SK-N-SH treated with all-trans-retinoic acid at 6 μM for 48 hours (cell line): Measurements from ENCODE around the gene RIMS3.
"Not testable (repeated sequence)": the region's sequence is repeated elsewhere in the genome, so short reads cannot be mapped to it uniquely, and the experiment has no call there.

Experiments used
- ATAC-seq: fragments of 200-7000 bp; cut with Tn5 transposase; 3 replicates; pipeline ENCODE4 v1.9.1; 2020; ENCODE audit warnings: mild to moderate bottlenecking, moderate library complexity
- ARNTL ChIP-seq: fragments of 450-650 bp; formaldehyde crosslinking; IDR thresholded peaks from 2 replicates; pipeline ENCODE4 v1.5.0; 2020; ENCODE audit warnings: low read depth, mild to moderate bottlenecking, moderate library complexity, borderline replicate concordance
- BACH2 ChIP-seq: fragments of 250-450 bp; sonication (Bioruptor Pico); IDR thresholded peaks from 2 replicates; pipeline ENCODE4 v1.9.0; 2021; ENCODE audit warnings: mild to moderate bottlenecking, borderline replicate concordance
- CSDC2 ChIP-seq: fragments of 250-450 bp; sonication (Bioruptor Pico); IDR thresholded peaks from 2 replicates; pipeline ENCODE4 v1.5.0; 2020; ENCODE audit warnings: mild to moderate bottlenecking, moderate library complexity
- ESRRG ChIP-seq: fragments of 250-450 bp; sonication (Bioruptor Pico); IDR thresholded peaks from 2 replicates; pipeline ENCODE4 v1.6.1; 2021; ENCODE audit warnings: mild to moderate bottlenecking
- GLIS3 ChIP-seq: fragments of 250-450 bp; sonication (Bioruptor Pico); IDR thresholded peaks from 2 replicates; pipeline ENCODE4 v1.5.0; 2020; ENCODE audit warnings: mild to moderate bottlenecking, moderate library complexity
- ISL1 ChIP-seq: fragments of 250-450 bp; sonication (Bioruptor Pico); IDR thresholded peaks from 2 replicates; pipeline ENCODE4 v2.1.2; 2022; ENCODE audit warnings: mild to moderate bottlenecking, moderate library complexity
- OSR1 ChIP-seq: fragments of 250-450 bp; sonication (Bioruptor Pico); IDR thresholded peaks from 2 replicates; pipeline ENCODE4 v1.8.0; 2022; ENCODE audit warnings: moderate library complexity, mild to moderate bottlenecking, inconsistent platforms
- PPARA ChIP-seq: fragments of 250-450 bp; sonication (Bioruptor Pico); IDR thresholded peaks from 2 replicates; pipeline ENCODE4 v1.5.0; 2020; ENCODE audit warnings: mild to moderate bottlenecking, borderline replicate concordance
- RARB ChIP-seq: fragments of 250-450 bp; sonication (Bioruptor Pico); IDR thresholded peaks from 2 replicates; pipeline ENCODE4 v1.8.0; 2021; ENCODE audit warnings: mild to moderate bottlenecking, moderate library complexity
- SNAI2 ChIP-seq: fragments of 250-450 bp; sonication (Bioruptor Pico); IDR thresholded peaks from 2 replicates; pipeline ENCODE4 v1.5.0; 2020; ENCODE audit warnings: mild to moderate bottlenecking, moderate library complexity
- TCF4 ChIP-seq: fragments of 250-450 bp; sonication (Bioruptor Pico); IDR thresholded peaks from 2 replicates; pipeline ENCODE4 v1.8.0; 2021; ENCODE audit warnings: mild to moderate bottlenecking, moderate library complexity, borderline replicate concordance
- TOX ChIP-seq: fragments of 250-450 bp; sonication (Bioruptor Pico); IDR thresholded peaks from 2 replicates; pipeline ENCODE4 v1.8.0; 2021; ENCODE audit warnings: mild to moderate bottlenecking, moderate library complexity, borderline replicate concordance
- ZC3H10 ChIP-seq: fragments of 250-450 bp; sonication (Bioruptor Pico); IDR thresholded peaks from 2 replicates; pipeline ENCODE4 v1.5.1; 2021; ENCODE audit warnings: mild to moderate bottlenecking, moderate library complexity
- ZFP3 ChIP-seq: fragments of 250-450 bp; sonication (Bioruptor Pico); IDR thresholded peaks from 2 replicates; pipeline ENCODE4 v1.5.0; 2020; ENCODE audit warnings: mild to moderate bottlenecking, moderate library complexity
- ZFP30 ChIP-seq: fragments of 450-650 bp; formaldehyde crosslinking; IDR thresholded peaks from 2 replicates; pipeline ENCODE4 v1.5.0; 2022; ENCODE audit warnings: mild to moderate bottlenecking, moderate library complexity
- ZNF565 ChIP-seq: fragments of 450-650 bp; formaldehyde crosslinking; conservative IDR thresholded peaks from 2 replicates; pipeline ENCODE4 v1.5.0; 2020; ENCODE audit warnings: low read depth, mild to moderate bottlenecking, moderate library complexity
- ZNF70 ChIP-seq: fragments of 450-650 bp; formaldehyde crosslinking; IDR thresholded peaks from 2 replicates; pipeline ENCODE4 v1.5.0; 2020; ENCODE audit warnings: mild to moderate bottlenecking, moderate library complexity
- ZNF8 ChIP-seq: fragments of 450-650 bp; formaldehyde crosslinking; IDR thresholded peaks from 2 replicates; pipeline ENCODE4 v1.5.0; 2020; ENCODE audit warnings: mild to moderate bottlenecking, moderate library complexity
- TF ChIP-seq, protein P1 (sequence below): fragments of 250-450 bp; sonication (Bioruptor Pico); IDR thresholded peaks from 2 replicates; pipeline ENCODE4 v1.5.1; 2020; ENCODE audit warnings: low read depth, mild to moderate bottlenecking, moderate library complexity
- TF ChIP-seq, protein P2 (sequence below): fragments of 250-450 bp; sonication (Bioruptor Pico); IDR thresholded peaks from 2 replicates; pipeline ENCODE4 v1.8.0; 2021; ENCODE audit warnings: low read depth, mild to moderate bottlenecking, moderate library complexity, borderline replicate concordance
- TF ChIP-seq, protein P3 (sequence below): fragments of 250-450 bp; sonication (Bioruptor Pico); IDR thresholded peaks from 2 replicates; pipeline ENCODE4 v1.5.0; 2020; ENCODE audit warnings: mild to moderate bottlenecking, moderate library complexity

RIMS3 gene

DNA sequence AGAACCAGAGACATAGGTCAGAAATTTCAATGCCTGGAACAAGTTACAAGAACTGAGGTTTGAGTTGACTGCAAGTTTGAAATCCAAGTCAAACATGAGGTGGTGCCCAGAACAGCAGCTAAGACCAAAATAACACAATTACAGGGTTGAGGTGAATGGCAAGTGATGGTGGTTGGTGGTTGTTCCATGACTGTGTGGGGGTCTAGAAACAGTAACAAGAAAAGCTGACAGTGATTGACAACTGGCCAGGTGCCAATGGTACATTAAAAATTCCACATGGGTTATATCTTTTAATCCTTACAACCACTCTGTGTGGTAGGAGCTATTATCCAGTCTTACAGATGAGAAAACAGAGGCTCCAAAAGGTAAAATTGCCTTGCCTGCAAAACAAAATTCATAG lies 32.0 kb downstream of the RIMS3 start:
- ATAC-seq, result no peak
- TF ChIP-seq ZFP30 (no peak), ZC3H10 (CRISPR knock-in tag) (no peak), TOX (CRISPR knock-in tag) (no peak), OSR1 (CRISPR knock-in tag) (no peak), ZFP3 (no peak), ARNTL (CRISPR knock-in tag) (no peak)
- TF ChIP-seq, protein P1, sequence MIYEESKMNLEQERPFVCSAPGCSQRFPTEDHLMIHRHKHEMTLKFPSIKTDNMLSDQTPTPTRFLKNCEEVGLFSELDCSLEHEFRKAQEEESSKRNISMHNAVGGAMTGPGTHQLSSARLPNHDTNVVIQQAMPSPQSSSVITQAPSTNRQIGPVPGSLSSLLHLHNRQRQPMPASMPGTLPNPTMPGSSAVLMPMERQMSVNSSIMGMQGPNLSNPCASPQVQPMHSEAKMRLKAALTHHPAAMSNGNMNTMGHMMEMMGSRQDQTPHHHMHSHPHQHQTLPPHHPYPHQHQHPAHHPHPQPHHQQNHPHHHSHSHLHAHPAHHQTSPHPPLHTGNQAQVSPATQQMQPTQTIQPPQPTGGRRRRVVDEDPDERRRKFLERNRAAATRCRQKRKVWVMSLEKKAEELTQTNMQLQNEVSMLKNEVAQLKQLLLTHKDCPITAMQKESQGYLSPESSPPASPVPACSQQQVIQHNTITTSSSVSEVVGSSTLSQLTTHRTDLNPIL (CRISPR knock-in tag), result no peak

DNA sequence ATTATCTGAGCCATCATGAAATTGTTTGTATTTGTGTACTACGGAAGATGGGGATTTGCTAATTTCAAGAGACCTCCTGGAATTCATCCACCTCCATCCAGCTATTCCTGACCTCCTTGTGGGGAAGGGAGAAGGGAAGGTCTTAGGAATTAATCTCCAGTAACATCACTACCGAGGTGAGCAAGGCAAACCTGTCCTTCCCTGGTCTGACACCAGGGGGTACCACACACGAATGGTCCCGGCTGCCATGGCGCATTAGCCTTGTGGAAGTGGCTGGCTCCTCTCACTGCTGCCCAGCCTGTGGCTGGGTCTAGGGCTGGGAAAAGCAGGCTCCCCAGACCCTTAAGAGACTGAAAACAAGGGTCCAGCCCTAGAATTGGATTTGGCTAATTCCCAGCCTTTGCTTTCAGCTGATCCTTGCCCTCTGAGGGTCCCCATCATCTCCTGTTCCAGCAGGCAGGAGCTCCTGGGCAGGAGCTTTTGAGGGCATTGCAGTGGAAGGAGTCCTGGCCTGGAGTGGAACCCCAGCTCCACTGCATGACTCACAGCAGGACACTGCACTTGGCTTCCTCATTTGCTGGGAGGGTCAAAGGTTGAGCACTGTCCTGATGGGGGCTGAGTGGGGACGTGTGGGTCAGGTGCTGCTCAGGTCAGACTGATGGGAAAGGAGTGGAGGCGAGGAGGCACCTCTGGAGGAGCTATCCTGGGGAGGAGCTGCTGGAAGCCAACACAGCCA lies 34.8 kb downstream of the RIMS3 start:
- ATAC-seq, result peak; percentile 85
- no peak for TF ChIP-seq ZC3H10 (CRISPR knock-in tag)
- no peak for TF ChIP-seq ESRRG
- TF ChIP-seq CSDC2, result no peak
- no peak for TF ChIP-seq ZFP30
- no peak for TF ChIP-seq TCF4 (CRISPR knock-in tag)
- no peak for TF ChIP-seq BACH2 (CRISPR knock-in tag)
- TF ChIP-seq, protein P2, sequence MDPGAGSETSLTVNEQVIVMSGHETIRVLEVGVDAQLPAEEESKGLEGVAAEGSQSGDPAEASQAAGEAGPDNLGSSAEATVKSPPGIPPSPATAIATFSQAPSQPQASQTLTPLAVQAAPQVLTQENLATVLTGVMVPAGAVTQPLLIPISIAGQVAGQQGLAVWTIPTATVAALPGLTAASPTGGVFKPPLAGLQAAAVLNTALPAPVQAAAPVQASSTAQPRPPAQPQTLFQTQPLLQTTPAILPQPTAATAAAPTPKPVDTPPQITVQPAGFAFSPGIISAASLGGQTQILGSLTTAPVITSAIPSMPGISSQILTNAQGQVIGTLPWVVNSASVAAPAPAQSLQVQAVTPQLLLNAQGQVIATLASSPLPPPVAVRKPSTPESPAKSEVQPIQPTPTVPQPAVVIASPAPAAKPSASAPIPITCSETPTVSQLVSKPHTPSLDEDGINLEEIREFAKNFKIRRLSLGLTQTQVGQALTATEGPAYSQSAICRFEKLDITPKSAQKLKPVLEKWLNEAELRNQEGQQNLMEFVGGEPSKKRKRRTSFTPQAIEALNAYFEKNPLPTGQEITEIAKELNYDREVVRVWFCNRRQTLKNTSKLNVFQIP (CRISPR knock-in tag), result no peak
- no peak for TF ChIP-seq SNAI2
- TF ChIP-seq ZNF8, result no peak
- no peak for TF ChIP-seq GLIS3 (CRISPR knock-in tag)
- no peak for TF ChIP-seq ZNF565 (CRISPR knock-in tag)
- TF ChIP-seq, protein P1 (CRISPR knock-in tag), result no peak

DNA sequence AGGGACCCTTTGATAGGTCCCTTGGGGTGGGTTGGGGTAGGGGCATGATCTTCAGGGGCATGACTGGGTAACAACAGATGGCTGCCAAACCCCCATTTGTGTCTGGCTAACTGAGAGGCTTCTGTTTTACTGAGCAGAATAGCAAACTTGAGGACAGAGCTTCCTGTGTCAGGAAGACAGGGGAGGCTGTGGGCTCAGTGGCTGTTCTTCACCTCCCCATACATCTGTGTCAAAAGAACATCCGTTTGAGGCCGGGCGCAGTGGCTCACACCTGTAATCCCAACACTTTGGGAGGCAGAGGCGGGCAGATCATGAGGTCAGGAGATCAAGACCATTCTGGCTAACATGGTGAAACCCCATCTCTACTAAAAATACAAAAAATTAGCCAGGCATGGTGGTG lies 35.9 kb downstream of the RIMS3 start:
- not testable (repeated sequence) for ATAC-seq

DNA sequence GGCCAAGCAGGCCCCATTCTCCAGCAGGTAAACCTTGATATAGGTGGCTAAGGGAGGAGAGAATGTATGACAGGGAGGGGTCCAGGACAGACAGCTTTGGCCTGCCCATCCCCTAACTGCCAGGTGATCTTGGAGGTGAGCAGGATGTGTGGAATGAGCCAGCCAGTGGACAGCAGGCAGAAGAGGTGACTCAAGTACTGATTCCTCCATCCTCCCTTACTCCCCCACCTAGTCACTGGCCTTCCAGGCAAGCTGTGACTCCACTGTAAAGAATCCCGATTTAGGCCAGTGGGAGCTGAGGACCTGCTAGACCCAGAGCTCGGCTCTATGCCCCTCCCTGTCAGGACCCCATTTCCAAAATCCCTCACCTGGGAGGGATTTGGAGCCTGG lies 36.6 kb downstream of the RIMS3 start:
- TF ChIP-seq CSDC2 (no peak), ZFP3 (no peak), ISL1 (CRISPR knock-in tag) (no peak), ZNF8 (no peak), ZNF70 (CRISPR knock-in tag) (no peak), PPARA (CRISPR knock-in tag) (no peak), RARB (CRISPR knock-in tag) (no peak), TOX (CRISPR knock-in tag) (no peak), ESRRG (no peak), ZFP30 (no peak), ZC3H10 (CRISPR knock-in tag) (no peak), TCF4 (CRISPR knock-in tag) (no peak), GLIS3 (CRISPR knock-in tag) (no peak), BACH2 (CRISPR knock-in tag) (no peak)
- TF ChIP-seq, protein P3, sequence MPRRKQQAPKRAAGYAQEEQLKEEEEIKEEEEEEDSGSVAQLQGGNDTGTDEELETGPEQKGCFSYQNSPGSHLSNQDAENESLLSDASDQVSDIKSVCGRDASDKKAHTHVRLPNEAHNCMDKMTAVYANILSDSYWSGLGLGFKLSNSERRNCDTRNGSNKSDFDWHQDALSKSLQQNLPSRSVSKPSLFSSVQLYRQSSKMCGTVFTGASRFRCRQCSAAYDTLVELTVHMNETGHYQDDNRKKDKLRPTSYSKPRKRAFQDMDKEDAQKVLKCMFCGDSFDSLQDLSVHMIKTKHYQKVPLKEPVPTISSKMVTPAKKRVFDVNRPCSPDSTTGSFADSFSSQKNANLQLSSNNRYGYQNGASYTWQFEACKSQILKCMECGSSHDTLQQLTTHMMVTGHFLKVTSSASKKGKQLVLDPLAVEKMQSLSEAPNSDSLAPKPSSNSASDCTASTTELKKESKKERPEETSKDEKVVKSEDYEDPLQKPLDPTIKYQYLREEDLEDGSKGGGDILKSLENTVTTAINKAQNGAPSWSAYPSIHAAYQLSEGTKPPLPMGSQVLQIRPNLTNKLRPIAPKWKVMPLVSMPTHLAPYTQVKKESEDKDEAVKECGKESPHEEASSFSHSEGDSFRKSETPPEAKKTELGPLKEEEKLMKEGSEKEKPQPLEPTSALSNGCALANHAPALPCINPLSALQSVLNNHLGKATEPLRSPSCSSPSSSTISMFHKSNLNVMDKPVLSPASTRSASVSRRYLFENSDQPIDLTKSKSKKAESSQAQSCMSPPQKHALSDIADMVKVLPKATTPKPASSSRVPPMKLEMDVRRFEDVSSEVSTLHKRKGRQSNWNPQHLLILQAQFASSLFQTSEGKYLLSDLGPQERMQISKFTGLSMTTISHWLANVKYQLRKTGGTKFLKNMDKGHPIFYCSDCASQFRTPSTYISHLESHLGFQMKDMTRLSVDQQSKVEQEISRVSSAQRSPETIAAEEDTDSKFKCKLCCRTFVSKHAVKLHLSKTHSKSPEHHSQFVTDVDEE (CRISPR knock-in tag), result no peak
- TF ChIP-seq, protein P2 (CRISPR knock-in tag), result no peak
- TF ChIP-seq, protein P1 (CRISPR knock-in tag), result no peak
- no peak for ATAC-seq
